HepG2 (cell line): ENCODE data around the gene TAF5. TPM values are rescaled to one million over a fixed set of nuclear protein-coding genes. Genes with fewer than 3 reads are reported as not detected.

Experiments
- CEBPG ChIP-seq: IDR thresholded peaks from 2 replicates; pipeline ENCODE4 v1.6.1; 2016
- CENPT ChIP-seq: sonication (generic); formaldehyde crosslinking; IDR thresholded peaks from 2 replicates; pipeline ENCODE4 v1.8.0; 2022; ENCODE audit warnings: low read depth, mild to moderate bottlenecking, moderate library complexity, missing genetic modification reagents
- CHCHD3 ChIP-seq: sonication (generic); formaldehyde crosslinking; IDR thresholded peaks from 2 replicates; pipeline ENCODE4 v1.8.0; 2022; ENCODE audit warnings: mild to moderate bottlenecking, missing genetic modification reagents, moderate library complexity
- DNMT3B ChIP-seq: conservative IDR thresholded peaks from 2 replicates; pipeline ENCODE4 v1.6.1; 2016; ENCODE audit warnings: missing biosample characterization, control low read depth
- HNF1A ChIP-seq, 2 experiments: sonication (generic) in 1 of 2; formaldehyde crosslinking in 1 of 2; IDR thresholded peaks; 2 replicates each; pipeline versions ENCODE4 v1.4.0 to v1.6.1; 2016 to 2020; ENCODE audit warnings: borderline replicate concordance in 1 of 2, low read depth in 1 of 2, mild to moderate bottlenecking in 1 of 2, missing genetic modification reagents in 1 of 2
- RAD21 ChIP-seq: fragments of 450-650 bp; formaldehyde crosslinking; IDR thresholded peaks from 2 replicates; pipeline ENCODE4 v1.5.0; 2020; ENCODE audit warnings: mild to moderate bottlenecking
- RBFOX2 ChIP-seq: fragments of 200-400 bp; formaldehyde crosslinking; IDR thresholded peaks from 2 replicates; pipeline ENCODE4 v1.6.1; 2017; ENCODE audit warnings: low read depth, mild to moderate bottlenecking, low read length
- SNAPC4 ChIP-seq: sonication (generic); formaldehyde crosslinking; IDR thresholded peaks from 2 replicates; pipeline ENCODE4 v1.4.0; 2020; ENCODE audit warnings: mild to moderate bottlenecking, missing genetic modification reagents
- SOX13 ChIP-seq, 3 experiments: fragments of 450-650 bp in 1 of 3; sonication (generic) in 1 of 3; formaldehyde crosslinking in 1 of 3; IDR thresholded peaks in 2 of 3; conservative IDR thresholded peaks in 1 of 3; 2 replicates each; pipeline versions ENCODE4 v1.5.0 to v1.6.1; 2016 to 2020; ENCODE audit warnings: antibody characterized with exemption in 1 of 3, mild to moderate bottlenecking in 1 of 3, missing compliant biosample characterization in 1 of 3, missing genetic modification reagents in 1 of 3, moderate library complexity in 1 of 3
- ZBTB25 ChIP-seq: IDR thresholded peaks from 2 replicates; pipeline ENCODE4 v1.6.1; 2018; ENCODE audit warnings: missing genetic modification reagents
- ZFP91 ChIP-seq: sonication (generic); formaldehyde crosslinking; IDR thresholded peaks from 2 replicates; pipeline ENCODE4 v1.9.0; 2022; ENCODE audit warnings: missing genetic modification reagents, mild to moderate bottlenecking, borderline replicate concordance
- ZNF335 ChIP-seq: sonication (generic); formaldehyde crosslinking; IDR thresholded peaks from 2 replicates; pipeline ENCODE4 v1.4.0; 2020; ENCODE audit warnings: missing genetic modification reagents
- ZNF562 ChIP-seq: sonication (generic); formaldehyde crosslinking; IDR thresholded peaks from 2 replicates; pipeline ENCODE4 v1.8.0; 2022; ENCODE audit warnings: missing genetic modification reagents, borderline replicate concordance
- ZNF570 ChIP-seq: sonication (generic); formaldehyde crosslinking; IDR thresholded peaks from 2 replicates; pipeline ENCODE4 v1.4.0; 2020; ENCODE audit warnings: mild to moderate bottlenecking, missing genetic modification reagents, borderline replicate concordance
- ZNF792 ChIP-seq: IDR thresholded peaks from 2 replicates; pipeline ENCODE4 v1.6.1; 2016
- ZSCAN25 ChIP-seq: sonication (generic); formaldehyde crosslinking; IDR thresholded peaks from 2 replicates; pipeline ENCODE4 v1.8.0; 2022; ENCODE audit warnings: mild to moderate bottlenecking, missing genetic modification reagents
- polyA plus RNA-seq, 8 experiments: library from polyadenylated mRNA; depleted of rRNA in 3 of 8; stranded (reverse) in 7 of 8; unstranded in 1 of 8; fragments of >200 nt; fragmentation: Illumina TruSeq in 4 of 8; extraction: Trizol in 4 of 8; gene quantifications; 2 replicates each; pipeline versions ENCODE4 v1.2.1 to v1.2.3, GENCODE V29; 2011 to 2016; ENCODE audit warnings: low read depth in 4 of 8, missing spikeins in 1 of 8, mixed read lengths in 1 of 8; ENCODE audit not compliant: insufficient read depth in 1 of 8
- total RNA-seq, 5 experiments: library from RNA; depleted of rRNA; stranded (reverse); fragments of >200 nt; fragmentation: Illumina TruSeq; extraction: Trizol; gene quantifications; 2 replicates each; pipeline ENCODE4 v1.2.3, GENCODE V29; 2016; ENCODE audit warnings: low read depth in 1 of 5

TAF5 gene
- total and polyA plus RNA-seq, 2 of the 13 experiments (the other 11 are each of a cell fraction or from before 2014, with no cell fraction given) = 3.8 to 8.7 TPM

- TF ChIP-seq HNF1A (IDR thresholded peaks at IDR 0.05; ENCODE audit: low read depth) (no peak), HNF1A (CRISPR knock-in tag; IDR thresholded peaks at IDR 0.05; ENCODE audit: borderline replicate concordance) (no peak; the same call in 1 of the 2 replicates), CEBPG (CRISPR knock-in tag) (no peak), RAD21 (peak; percentile 8; the same call in 1 of the 2 replicates), SNAPC4 (CRISPR knock-in tag) (no peak), ZNF335 (no peak), CENPT (CRISPR knock-in tag) (no peak), CHCHD3 (CRISPR knock-in tag) (no peak), ZSCAN25 (peak; percentile 96), SOX13 (IDR thresholded peaks at IDR 0.05) (no peak), SOX13 (CRISPR knock-in tag; conservative IDR thresholded peaks at IDR 0.05 in 1 of 2, IDR thresholded peaks at IDR 0.05 in 1 of 2) (no peak; a peak in 1 of 4 replicates), ZNF562 (CRISPR knock-in tag) (no peak), ZBTB25 (CRISPR knock-in tag) (no peak), DNMT3B (CRISPR knock-in tag) (no peak), ZNF570 (CRISPR knock-in tag) (no peak), ZNF792 (CRISPR knock-in tag) (peak; percentile 32; the same call in 1 of the 2 replicates), ZFP91 (CRISPR knock-in tag) (peak; percentile 98; the same call in 1 of the 2 replicates), RBFOX2 (peak; percentile 90)
Observed at GRCh38 chr10:103350517-103351260, 17.1 kb upstream of the TAF5 start, which contains the start of gene PCGF6 (continued).
